GM23338 (cell line): Measurements from ENCODE around the gene RPS18. TPM values are rescaled to one million over a fixed set of nuclear protein-coding genes. Genes with fewer than 3 reads are reported as not detected.

Source experiments
- ATAC-seq: fragments of 200-7000 bp; cut with Tn5 transposase; 3 replicates; pipeline ENCODE4 v1.9.1; 2020
- DNase-seq: peaks from one replicate; pipeline ENCODE4 v3.0.0-alpha.2; 2015; ENCODE audit warnings: low spot score
- H2AFZ ChIP-seq: fragments of 200-600 bp; sonication (generic); 2 replicates; pipeline ENCODE4 v1.8.0; 2016; ENCODE audit warnings: antibody characterized with exemption, mild to moderate bottlenecking, moderate library complexity
- H3F3A ChIP-seq: fragments of 200-600 bp; sonication (generic); replicated peaks from 2 replicates; pipeline ENCODE4 v1.8.0; 2017; ENCODE audit warnings: antibody characterized with exemption, mixed run types, low read depth
- H3K27ac ChIP-seq: fragments of 200-600 bp; sonication (generic); 2 replicates; pipeline ENCODE4 v1.6.1; 2016; ENCODE audit warnings: low read depth
- H3K27me3 ChIP-seq: fragments of 200-600 bp; sonication (generic); 2 replicates; pipeline ENCODE4 v1.8.0; 2016; ENCODE audit warnings: mild to moderate bottlenecking, mixed run types, moderate library complexity; ENCODE audit not compliant: insufficient read depth
- H3K36me3 ChIP-seq: fragments of 200-600 bp; sonication (generic); 2 replicates; pipeline ENCODE4 v1.8.0; 2016; ENCODE audit warnings: mild to moderate bottlenecking; ENCODE audit not compliant: insufficient read depth
- H3K4me1 ChIP-seq: fragments of 200-600 bp; sonication (generic); 2 replicates; pipeline ENCODE4 v1.8.0; 2016; ENCODE audit warnings: mild to moderate bottlenecking, moderate library complexity; ENCODE audit not compliant: insufficient read depth
- H3K4me2 ChIP-seq: fragments of 200-600 bp; sonication (generic); 2 replicates; pipeline ENCODE4 v1.7.1; 2017; ENCODE audit warnings: mixed run types
- H3K4me3 ChIP-seq: fragments of 200-600 bp; sonication (generic); 2 replicates; pipeline ENCODE4 v1.6.1; 2016; ENCODE audit warnings: mixed run types
- H3K79me2 ChIP-seq: fragments of 200-600 bp; sonication (generic); replicated peaks from 2 replicates; pipeline ENCODE4 v1.8.0; 2017; ENCODE audit warnings: mild to moderate bottlenecking; ENCODE audit not compliant: insufficient read depth
- H3K9me2 ChIP-seq: fragments of 200-600 bp; sonication (generic); 2 replicates; pipeline ENCODE4 v1.8.0; 2017; ENCODE audit not compliant: insufficient read depth
- H4K20me1 ChIP-seq: fragments of 200-600 bp; sonication (generic); replicated peaks from 2 replicates; pipeline ENCODE4 v1.8.0; 2017; ENCODE audit warnings: mild to moderate bottlenecking; ENCODE audit not compliant: insufficient read depth
- H3K27ac Mint-ChIP-seq: 2 replicates; pipeline ENCODE4 v1.8.0; 2020; ENCODE audit warnings: inconsistent platforms, mild to moderate bottlenecking, moderate library complexity, mixed read lengths
- H3K27me3 Mint-ChIP-seq: 3 replicates; pipeline ENCODE4 v1.8.0; 2022; ENCODE audit warnings: low read depth, mild to moderate bottlenecking, moderate library complexity, mixed read lengths, inconsistent platforms; ENCODE audit not compliant: insufficient read depth, poor library complexity
- H3K36me3 Mint-ChIP-seq: 3 replicates; pipeline ENCODE4 v1.8.0; 2021; ENCODE audit warnings: low read depth, mild to moderate bottlenecking, inconsistent platforms, moderate library complexity, mixed read lengths
- H3K4me1 Mint-ChIP-seq: 3 replicates; pipeline ENCODE4 v1.8.0; 2020; ENCODE audit warnings: mild to moderate bottlenecking, inconsistent platforms, mixed read lengths
- H3K4me3 Mint-ChIP-seq: 3 replicates; pipeline ENCODE4 v1.8.0; 2021; ENCODE audit warnings: moderate library complexity, mild to moderate bottlenecking, inconsistent platforms, mixed read lengths
- H3K9me3 Mint-ChIP-seq: 3 replicates; pipeline ENCODE4 v1.8.0; 2020; ENCODE audit warnings: moderate library complexity, mild to moderate bottlenecking, inconsistent platforms, mixed read lengths
- CREB1 ChIP-seq: fragments of 250-450 bp; sonication (Bioruptor Pico); IDR thresholded peaks from 2 replicates; pipeline ENCODE4 v1.5.0; 2020; ENCODE audit warnings: low read depth, mild to moderate bottlenecking, moderate library complexity
- CTCF ChIP-seq, 2 experiments: fragments of 200-600 bp in 1 of 2; sonication (generic) in 1 of 2; conservative IDR thresholded peaks; 2 replicates each; pipeline versions ENCODE4 v1.5.1 to v1.6.1; 2016 to 2017; ENCODE audit warnings: antibody characterized with exemption in 2 of 2, low read depth in 2 of 2, mild to moderate bottlenecking in 2 of 2, moderate library complexity in 1 of 2
- ETS1 ChIP-seq: IDR thresholded peaks from 2 replicates; pipeline ENCODE4 v1.6.1; 2016; ENCODE audit warnings: antibody characterized with exemption
- EZH2 ChIP-seq: fragments of 200-600 bp; sonication (generic); IDR thresholded peaks from one replicate; pipeline ENCODE4 v1.8.0; 2017; ENCODE audit warnings: antibody characterized with exemption, mild to moderate bottlenecking, low read depth; ENCODE audit not compliant: unreplicated experiment
- EZH2phosphoT487 ChIP-seq: fragments of 200-600 bp; sonication (generic); IDR thresholded peaks from one replicate; pipeline ENCODE4 v1.8.1; 2018; ENCODE audit warnings: antibody characterized with exemption; ENCODE audit not compliant: unreplicated experiment
- JUNB ChIP-seq: IDR thresholded peaks from one replicate; pipeline ENCODE4 v1.6.1; 2016; ENCODE audit warnings: antibody characterized with exemption; ENCODE audit not compliant: unreplicated experiment
- NANOG ChIP-seq: IDR thresholded peaks from 2 replicates; pipeline ENCODE4 v1.6.1; 2016; ENCODE audit warnings: antibody characterized with exemption, borderline replicate concordance
- POLR2AphosphoS5 ChIP-seq: IDR thresholded peaks from 2 replicates; pipeline ENCODE4 v1.6.1; 2016; ENCODE audit warnings: antibody characterized with exemption, low read depth
- STAT1 ChIP-seq: IDR thresholded peaks from one replicate; pipeline ENCODE4 v1.6.1; 2016; ENCODE audit warnings: antibody characterized with exemption; ENCODE audit not compliant: unreplicated experiment
- ZNF114 ChIP-seq: fragments of 250-450 bp; sonication (Bioruptor Pico); IDR thresholded peaks from 2 replicates; pipeline ENCODE4 v1.5.0; 2020; ENCODE audit warnings: mild to moderate bottlenecking, moderate library complexity
- ZNF331 ChIP-seq: fragments of 250-450 bp; sonication (Bioruptor Pico); IDR thresholded peaks from 2 replicates; pipeline ENCODE4 v1.5.0; 2020; ENCODE audit warnings: low read depth, mild to moderate bottlenecking, moderate library complexity
- ZNF462 ChIP-seq: fragments of 250-450 bp; sonication (Bioruptor Pico); IDR thresholded peaks from 2 replicates; pipeline ENCODE4 v1.5.0; 2020; ENCODE audit warnings: mild to moderate bottlenecking, moderate library complexity
- polyA plus RNA-seq: library from polyadenylated mRNA; unstranded; fragments of >200 nt; fragmentation: Nextera tagmentation; extraction: Ambion mirVana; gene quantifications from 2 replicates; pipeline ENCODE4 v1.2.1, GENCODE V29; 2016
- total RNA-seq: library from RNA; depleted of rRNA; stranded (reverse); fragments of >200 nt; shearing (Covaris generic); gene quantifications from 2 replicates; pipeline ENCODE4 v1.2.3, GENCODE V29; 2014

RPS18 gene
- total and polyA plus RNA-seq, 2 experiments from 2014 or later: 2,133 to 4,776 TPM

- Histone ChIP-seq H3K27ac (no peak overlapping the region), H3F3A (0 out of 2 replicates have a peak, but pooled peaks cover 9% of the 10 kb centered on the region), H2AFZ (no peak overlapping the region), H3K9me2 (no peaks in the 10 kb centered on the region), H3K4me1 (peaks cover 13% of the 10 kb centered on the region), H3K36me3 (peaks cover 18% of the 10 kb centered on the region), H3K79me2 (peaks cover 32% of the 10 kb centered on the region), H3K27me3 (no peaks in the 10 kb centered on the region), H3K4me3 (peak overlapping the region; percentile 68), H3K4me2 (peak overlapping the region; percentile 97), H4K20me1 (peaks cover 8% of the 10 kb centered on the region)
- H3K4me3 Mint-ChIP-seq: peak overlapping the region; percentile 96
- DNase-seq: no peak
- no peak for ATAC-seq
- peak overlapping the region; percentile 79 for H3K27ac Mint-ChIP-seq
- H3K36me3 Mint-ChIP-seq: peaks cover 52% of the 10 kb centered on the region
- peaks cover 2% of the 10 kb centered on the region for H3K27me3 Mint-ChIP-seq
- peaks cover 17% of the 10 kb centered on the region for H3K4me1 Mint-ChIP-seq
- no peaks in the 10 kb centered on the region for H3K9me3 Mint-ChIP-seq
- no peak for TF ChIP-seq JUNB
- no peak for TF ChIP-seq ZNF462 (CRISPR knock-in tag)
- no peak for TF ChIP-seq CTCF (conservative IDR thresholded peaks at IDR 0.05; ENCODE audit: low read depth in 2 of 2)
- TF ChIP-seq EZH2phosphoT487: no peak
- no peak for TF ChIP-seq ZNF331 (CRISPR knock-in tag)
- no peak for TF ChIP-seq STAT1
- TF ChIP-seq ZNF114: no peak
- TF ChIP-seq EZH2: no peak
- TF ChIP-seq POLR2AphosphoS5: no peak
- TF ChIP-seq NANOG: no peak
- TF ChIP-seq ETS1: no peak
- no peak for TF ChIP-seq CREB1 (CRISPR knock-in tag)
Measured at GRCh38 chr6:33290459-33290858, 18.6 kb downstream of the RPS18 start.
